HFFc6 (cell line): Measurements from ENCODE around the gene ARF1. TPM values are rescaled to one million over a fixed set of nuclear protein-coding genes. Genes with fewer than 3 reads are reported as not detected.
A peak's percentile ranks its signal among the peaks of the same experiment; 100 is the strongest.

Experiments used
- DNase-seq: peaks from one replicate; pipeline ENCODE4 v3.0.0-alpha.2; 2018
- H3K27ac Mint-ChIP-seq: 2 replicates; pipeline ENCODE4 v1.8.0; 2020; ENCODE audit warnings: mild to moderate bottlenecking, mixed read lengths
- H3K27me3 Mint-ChIP-seq: 2 replicates; pipeline ENCODE4 v1.8.0; 2021; ENCODE audit warnings: mild to moderate bottlenecking, moderate library complexity, mixed read lengths; ENCODE audit not compliant: insufficient read depth
- H3K36me3 Mint-ChIP-seq: 2 replicates; pipeline ENCODE4 v1.8.0; 2021; ENCODE audit warnings: low read depth, mixed read lengths
- H3K4me1 Mint-ChIP-seq: 2 replicates; pipeline ENCODE4 v1.8.0; 2020; ENCODE audit warnings: low read depth, mixed read lengths
- H3K4me3 Mint-ChIP-seq: 2 replicates; pipeline ENCODE4 v1.8.0; 2020; ENCODE audit warnings: mild to moderate bottlenecking, moderate library complexity, mixed read lengths
- H3K9me3 Mint-ChIP-seq: 2 replicates; pipeline ENCODE4 v1.8.0; 2020; ENCODE audit warnings: mild to moderate bottlenecking, mixed read lengths
- total RNA-seq, 6 experiments: library from RNA; stranded (reverse); fragmentation: NEBNext Ultra II Directional; extraction: Animal tissue kit (Norgen Biotek cat#: 25700); gene quantifications; 2 replicates in 1 of 6; 3 replicates in 5 of 6; pipeline ENCODE4 v1.2.3, GENCODE V29; 2021
- TF ChIP-seq, protein P1 (sequence below): fragments of 200-600 bp; sonication (generic); IDR thresholded peaks from 2 replicates; pipeline ENCODE4 v1.5.0; 2021; ENCODE audit warnings: antibody characterized with exemption, mild to moderate bottlenecking

Gene ARF1
- total RNA-seq, 6 experiments from 2014 or later = 578 to 615 (median 590) TPM

- Mint-ChIP-seq H3K9me3 (no peaks in the 10 kb centered on the region), H3K4me1 (no peaks in the 10 kb centered on the region), H3K27ac (no peak overlapping the region), H3K36me3 (peaks cover 5% of the 10 kb centered on the region; the same call in 1 of the 2 replicates), H3K27me3 (peaks cover 29% of the 10 kb centered on the region), H3K4me3 (no peak overlapping the region)
- TF ChIP-seq, protein P1, sequence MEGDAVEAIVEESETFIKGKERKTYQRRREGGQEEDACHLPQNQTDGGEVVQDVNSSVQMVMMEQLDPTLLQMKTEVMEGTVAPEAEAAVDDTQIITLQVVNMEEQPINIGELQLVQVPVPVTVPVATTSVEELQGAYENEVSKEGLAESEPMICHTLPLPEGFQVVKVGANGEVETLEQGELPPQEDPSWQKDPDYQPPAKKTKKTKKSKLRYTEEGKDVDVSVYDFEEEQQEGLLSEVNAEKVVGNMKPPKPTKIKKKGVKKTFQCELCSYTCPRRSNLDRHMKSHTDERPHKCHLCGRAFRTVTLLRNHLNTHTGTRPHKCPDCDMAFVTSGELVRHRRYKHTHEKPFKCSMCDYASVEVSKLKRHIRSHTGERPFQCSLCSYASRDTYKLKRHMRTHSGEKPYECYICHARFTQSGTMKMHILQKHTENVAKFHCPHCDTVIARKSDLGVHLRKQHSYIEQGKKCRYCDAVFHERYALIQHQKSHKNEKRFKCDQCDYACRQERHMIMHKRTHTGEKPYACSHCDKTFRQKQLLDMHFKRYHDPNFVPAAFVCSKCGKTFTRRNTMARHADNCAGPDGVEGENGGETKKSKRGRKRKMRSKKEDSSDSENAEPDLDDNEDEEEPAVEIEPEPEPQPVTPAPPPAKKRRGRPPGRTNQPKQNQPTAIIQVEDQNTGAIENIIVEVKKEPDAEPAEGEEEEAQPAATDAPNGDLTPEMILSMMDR = no peak
- DNase-seq = no peak
These were observed 54.4 kb downstream of the ARF1 start for GRCh38 chr1:228136901-228137300.

DNA sequence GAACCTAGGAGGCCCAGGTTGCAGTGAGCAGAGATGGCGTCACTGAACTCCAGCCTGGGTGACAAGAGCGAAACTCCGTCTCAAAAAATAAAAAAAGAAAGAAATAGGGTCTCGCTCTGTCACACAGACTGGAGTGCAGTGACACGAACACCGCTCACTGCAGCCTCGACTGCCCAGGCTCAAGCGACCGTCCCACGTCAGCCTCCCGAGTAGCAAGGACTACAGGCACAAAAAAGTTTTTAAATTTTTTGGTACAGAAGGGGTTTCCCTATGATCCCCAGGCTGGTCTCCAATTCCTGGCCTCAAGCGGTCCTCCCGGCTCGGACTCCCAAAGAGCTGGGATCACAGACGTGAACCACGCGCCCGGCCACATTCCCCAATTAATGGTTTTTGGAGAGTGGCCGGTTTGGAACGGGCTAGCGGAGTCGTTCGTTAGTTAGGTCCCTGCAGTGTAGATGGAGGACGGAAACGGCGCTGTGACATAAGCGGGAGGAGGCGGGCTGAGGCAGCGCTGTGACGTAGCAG is 57.0 kb downstream of the ARF1 start:
- Mint-ChIP-seq H3K4me1 (peaks cover 15% of the 10 kb centered on the region), H3K4me3 (peak overlapping the region; percentile 99), H3K9me3 (no peaks in the 10 kb centered on the region), H3K36me3 (peaks cover 5% of the 10 kb centered on the region; the same call in 1 of the 2 replicates), H3K27me3 (peaks cover 15% of the 10 kb centered on the region), H3K27ac (peak overlapping the region; percentile 98)
- DNase-seq = no peak
- TF ChIP-seq, protein P1 = no peak

DNA sequence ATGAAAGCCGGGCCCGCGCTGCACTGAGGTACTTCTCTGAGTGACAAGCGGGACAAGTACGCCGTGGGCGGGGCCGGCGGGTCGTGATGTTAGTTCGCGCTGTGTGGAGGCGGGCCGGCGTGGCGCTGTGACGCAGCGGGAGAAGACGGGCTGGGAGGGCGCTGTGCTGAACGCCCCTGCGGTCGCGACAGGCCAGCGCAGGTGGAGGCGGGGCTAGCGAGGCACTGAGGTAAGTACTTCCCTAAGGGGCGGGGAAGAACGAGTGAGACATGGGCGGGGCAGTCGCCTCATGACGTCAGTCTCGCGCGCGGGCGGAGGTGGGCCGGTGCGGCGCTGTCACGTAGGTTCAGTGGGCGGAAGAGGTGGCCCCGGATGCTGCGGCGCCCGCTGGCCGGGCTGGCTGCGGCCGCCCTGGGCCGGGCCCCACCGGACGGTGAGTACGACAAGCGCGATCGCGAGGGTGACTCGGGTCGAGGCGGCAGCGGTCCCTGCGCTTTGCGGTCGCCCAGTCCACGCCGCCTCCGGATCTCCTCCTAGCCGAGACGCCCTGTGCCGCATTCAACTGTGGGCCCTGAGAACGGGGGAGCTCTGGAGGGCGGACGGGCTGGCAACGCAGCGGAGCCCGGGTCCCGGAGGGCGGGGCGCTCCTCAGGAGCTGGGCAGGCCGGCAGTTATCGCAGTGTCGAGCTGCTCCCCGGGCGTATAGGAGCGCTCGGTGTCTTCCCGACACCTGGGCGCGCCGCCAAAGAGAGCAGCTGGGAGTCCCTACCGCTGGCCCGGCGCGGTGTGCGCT is 57.6 kb downstream of the ARF1 start, which contains the start of gene GUK1:
TSS of gene GUK1 (plus strand) at position 349 of the 793 bp plus-strand sequence. CDS start at position 373, 24 bp downstream.
- H3K4me3 Mint-ChIP-seq = peak within 1 kb of the TSS; percentile 99
- no peaks in the 10 kb centered on the region for H3K9me3 Mint-ChIP-seq
- H3K27me3 Mint-ChIP-seq = peaks cover 9% of the 10 kb centered on the region
- H3K4me1 Mint-ChIP-seq = peaks cover 15% of the 10 kb centered on the region
- TF ChIP-seq, protein P1 = peak; percentile 72
- peak; percentile 100 for DNase-seq
- H3K36me3 Mint-ChIP-seq = peaks cover 5% of the 10 kb centered on the region; the same call in 1 of the 2 replicates
- H3K27ac Mint-ChIP-seq = peak within 1 kb of the TSS; percentile 98

- no peak for DNase-seq
These were observed 58.3 kb downstream of the ARF1 start for GRCh38 chr1:228140724-228141225.

More at GRCh38 chr1:228140724-228141225, 58.3 kb downstream of the ARF1 start:
- peak overlapping the region; percentile 98 for H3K27ac Mint-ChIP-seq
- TF ChIP-seq, protein P1 = no peak
- H3K27me3 Mint-ChIP-seq = peaks cover 5% of the 10 kb centered on the region
- no peaks in the 10 kb centered on the region for H3K9me3 Mint-ChIP-seq
- H3K4me3 Mint-ChIP-seq = peak overlapping the region; percentile 99
- H3K4me1 Mint-ChIP-seq = peaks cover 15% of the 10 kb centered on the region
- H3K36me3 Mint-ChIP-seq = peaks cover 5% of the 10 kb centered on the region; the same call in 1 of the 2 replicates
